Measurements from ENCODE around the gene UBTFL1.
"Not testable (repeated sequence)": the region's sequence is repeated elsewhere in the genome, so short reads cannot be mapped to it uniquely, and the experiment has no call there.

The UBTFL1 gene

GRCh38 chr11:90085650-90086049, at the start of gene UBTFL1:
Gene UBTFL1 (plus strand): TSS chr11:90085950. CDS start chr11:90085950, 0 bp downstream.
- DNase-seq: not testable (repeated sequence)

GRCh38 chr11:90051591-90052209, 34.0 kb upstream of the UBTFL1 start:
- DNase-seq: not testable (repeated sequence)

- not testable (repeated sequence) for DNase-seq
Measured at GRCh38 chr11:90052311-90052710, 33.4 kb upstream of the UBTFL1 start.

GRCh38 chr11:90053545-90053944, 32.2 kb upstream of the UBTFL1 start:
- not testable (repeated sequence) for DNase-seq

- not testable (repeated sequence) for DNase-seq
Measured at GRCh38 chr11:90088731-90089130, 3.0 kb downstream of the UBTFL1 start.

GRCh38 chr11:90095230-90095924, 9.6 kb downstream of the UBTFL1 start:
- not testable (repeated sequence) for DNase-seq

GRCh38 chr11:90098261-90098660, 12.5 kb downstream of the UBTFL1 start:
- not testable (repeated sequence) for DNase-seq

GRCh38 chr11:90100431-90100830, 14.7 kb downstream of the UBTFL1 start:
- DNase-seq: no peak

GRCh38 chr11:90113541-90113940, 27.8 kb downstream of the UBTFL1 start:
- DNase-seq: peak; percentile 66

- no peak for DNase-seq
Measured at GRCh38 chr11:90120191-90120590, 34.4 kb downstream of the UBTFL1 start.

GRCh38 chr11:90124371-90124770, 38.6 kb downstream of the UBTFL1 start:
- DNase-seq: no peak

- DNase-seq: no peak
Measured at GRCh38 chr11:90124946-90125345, 39.2 kb downstream of the UBTFL1 start.

- DNase-seq: no peak
Measured at GRCh38 chr11:90133560-90134477, 48.1 kb downstream of the UBTFL1 start.

- peak; percentile 61 for DNase-seq
Measured at GRCh38 chr11:90134478-90135003, 48.8 kb downstream of the UBTFL1 start, which contains the start of gene NAALAD2. Gene NAALAD2 (plus strand): TSS chr11:90134663. CDS start chr11:90134759, 96 bp downstream.

- no peak for DNase-seq
Measured at GRCh38 chr11:90135016-90135415, 49.3 kb downstream of the UBTFL1 start.

Data from OCI-M1 (cell line).